Lower leg skin (tissue), 3 donors: ENCODE results near the gene ANXA6.

Source experiments
- POLR2A ChIP-seq, 2 donors: fragments of 450-650 bp; IDR thresholded peaks; one replicate each; pipeline ENCODE4 v1.6.1; 2016 to 2017; ENCODE audit warnings: antibody characterized with exemption in 2 of 2, mild to moderate bottlenecking in 1 of 2, moderate library complexity in 1 of 2
- TF ChIP-seq, protein P1 (sequence below), 3 donors: fragments of 450-650 bp; IDR thresholded peaks; one replicate each; pipeline ENCODE4 v1.5.1; 2016; ENCODE audit warnings: antibody characterized with exemption in 3 of 3, mild to moderate bottlenecking in 3 of 3, moderate library complexity in 2 of 3

GRCh38 chr5:151171529-151171928 is 13.9 kb upstream of the ANXA6 start:
- TF ChIP-seq, protein P1, sequence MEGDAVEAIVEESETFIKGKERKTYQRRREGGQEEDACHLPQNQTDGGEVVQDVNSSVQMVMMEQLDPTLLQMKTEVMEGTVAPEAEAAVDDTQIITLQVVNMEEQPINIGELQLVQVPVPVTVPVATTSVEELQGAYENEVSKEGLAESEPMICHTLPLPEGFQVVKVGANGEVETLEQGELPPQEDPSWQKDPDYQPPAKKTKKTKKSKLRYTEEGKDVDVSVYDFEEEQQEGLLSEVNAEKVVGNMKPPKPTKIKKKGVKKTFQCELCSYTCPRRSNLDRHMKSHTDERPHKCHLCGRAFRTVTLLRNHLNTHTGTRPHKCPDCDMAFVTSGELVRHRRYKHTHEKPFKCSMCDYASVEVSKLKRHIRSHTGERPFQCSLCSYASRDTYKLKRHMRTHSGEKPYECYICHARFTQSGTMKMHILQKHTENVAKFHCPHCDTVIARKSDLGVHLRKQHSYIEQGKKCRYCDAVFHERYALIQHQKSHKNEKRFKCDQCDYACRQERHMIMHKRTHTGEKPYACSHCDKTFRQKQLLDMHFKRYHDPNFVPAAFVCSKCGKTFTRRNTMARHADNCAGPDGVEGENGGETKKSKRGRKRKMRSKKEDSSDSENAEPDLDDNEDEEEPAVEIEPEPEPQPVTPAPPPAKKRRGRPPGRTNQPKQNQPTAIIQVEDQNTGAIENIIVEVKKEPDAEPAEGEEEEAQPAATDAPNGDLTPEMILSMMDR (IDR thresholded peaks at IDR 0.05) = no peak
- TF ChIP-seq POLR2A (IDR thresholded peaks at IDR 0.05) = no peak
